Cardiac fibroblast (primary cell): ENCODE results near the gene TRIM24.

Experiments
- DNase-seq, 2 donors: peaks; one replicate each; pipeline versions ENCODE4 v3.0.0 to v3.0.0-alpha.2; 2010; ENCODE audit warnings: low read depth in 2 of 2
- H3K4me3 ChIP-seq, 2 donors: replicated peaks in 1 of 2; 1 replicate in 1 of 2; 2 replicates in 1 of 2; pipeline ENCODE4 v1.5.1; 2011; ENCODE audit warnings: low read depth in 2 of 2, low read length in 2 of 2, mild to moderate bottlenecking in 2 of 2, moderate library complexity in 1 of 2
- CTCF ChIP-seq: IDR thresholded peaks from one replicate; pipeline ENCODE4 v1.5.1; 2011; ENCODE audit warnings: low read depth, mild to moderate bottlenecking, low read length, inconsistent platforms

TRIM24 gene

GRCh38 chr7:138431517-138431916, 28.5 kb upstream of the TRIM24 start:
- DNase-seq = no peak
- no peak overlapping the region for H3K4me3 ChIP-seq
- no peak for TF ChIP-seq CTCF

- no peak for DNase-seq
- no peak overlapping the region for H3K4me3 ChIP-seq
- TF ChIP-seq CTCF = no peak
These were observed 26.2 kb upstream of the TRIM24 start for GRCh38 chr7:138433583-138434443.

- no peak overlapping the region for H3K4me3 ChIP-seq
- TF ChIP-seq CTCF = no peak
- no peak for DNase-seq
These were observed 25.5 kb upstream of the TRIM24 start for GRCh38 chr7:138434597-138435019.

GRCh38 chr7:138435231-138435919, 24.7 kb upstream of the TRIM24 start:
- H3K4me3 ChIP-seq = no peak overlapping the region
- DNase-seq = no peak
- no peak for TF ChIP-seq CTCF

- TF ChIP-seq CTCF = no peak
- no peak overlapping the region for H3K4me3 ChIP-seq
- DNase-seq = no peak
These were observed 23.7 kb upstream of the TRIM24 start for GRCh38 chr7:138436388-138436787.

GRCh38 chr7:138440460-138440859, 19.6 kb upstream of the TRIM24 start:
- TF ChIP-seq CTCF = no peak
- no peak for DNase-seq
- no peak overlapping the region for H3K4me3 ChIP-seq
